Vagina (tissue), 2 donors: ENCODE data around the gene ASAP2. TPM values are rescaled to one million over a fixed set of nuclear protein-coding genes. Genes with fewer than 3 reads are reported as not detected.

Experiments
- DNase-seq, 2 donors: peaks; one replicate each; pipeline ENCODE4 v3.0.0-alpha.2; 2017; ENCODE audit errors: extremely low spot score in 2 of 2
- H3K27ac ChIP-seq: fragments of 200-600 bp; sonication (generic); one replicate; pipeline ENCODE4 v1.5.1; 2019
- H3K27me3 ChIP-seq: fragments of 200-600 bp; sonication (generic); one replicate; pipeline ENCODE4 v1.5.1; 2019
- H3K36me3 ChIP-seq, 2 donors: fragments of 200-600 bp; sonication (generic); one replicate each; pipeline ENCODE4 v1.5.1; 2017 to 2019
- H3K4me1 ChIP-seq: fragments of 200-600 bp; sonication (generic); one replicate; pipeline ENCODE4 v1.5.1; 2019
- H3K4me3 ChIP-seq, 2 donors: fragments of 200-600 bp; sonication (generic); 1 replicate in 1 of 2; 2 replicates in 1 of 2; pipeline ENCODE4 v1.5.1; 2016 to 2019
- H3K9me3 ChIP-seq: fragments of 200-600 bp; sonication (generic); one replicate; pipeline ENCODE4 v1.5.1; 2019
- POLR2A ChIP-seq, 2 donors: fragments of 450-650 bp; IDR thresholded peaks; one replicate each; pipeline ENCODE4 v1.6.1; 2017; ENCODE audit warnings: antibody characterized with exemption in 2 of 2, mild to moderate bottlenecking in 2 of 2, moderate library complexity in 2 of 2
- POLR2AphosphoS5 ChIP-seq, 2 donors: sonication (generic); formaldehyde crosslinking; IDR thresholded peaks; one replicate each; pipeline ENCODE4 v1.9.0; 2017; ENCODE audit warnings: antibody characterized with exemption in 2 of 2, mild to moderate bottlenecking in 2 of 2, low read depth in 1 of 2; ENCODE audit not compliant: insufficient read depth in 1 of 2
- intact Hi-C: fragments of 100-400 bp; cut with DNase I; formaldehyde crosslinking; loops from one replicate; pipeline ENCODE4 v1.15.1; 2023
- total RNA-seq: library from RNA; depleted of rRNA; stranded (reverse); fragments of >200 nt; gene quantifications from one replicate; pipeline ENCODE4 v1.2.3, GENCODE V29; 2016
- TF ChIP-seq, protein P1 (sequence below), 3 experiments: fragments of 450-650 bp in 2 of 3; fragments of 200-600 bp in 1 of 3; sonication (generic) in 1 of 3; IDR thresholded peaks; one replicate each; pipeline ENCODE4 v1.5.1; 2017 to 2019; ENCODE audit warnings: antibody characterized with exemption in 3 of 3, mild to moderate bottlenecking in 2 of 3, moderate library complexity in 2 of 3

ASAP2 gene
- total RNA-seq, 1 donor from 2014 or later, result 36.3 TPM

DNA sequence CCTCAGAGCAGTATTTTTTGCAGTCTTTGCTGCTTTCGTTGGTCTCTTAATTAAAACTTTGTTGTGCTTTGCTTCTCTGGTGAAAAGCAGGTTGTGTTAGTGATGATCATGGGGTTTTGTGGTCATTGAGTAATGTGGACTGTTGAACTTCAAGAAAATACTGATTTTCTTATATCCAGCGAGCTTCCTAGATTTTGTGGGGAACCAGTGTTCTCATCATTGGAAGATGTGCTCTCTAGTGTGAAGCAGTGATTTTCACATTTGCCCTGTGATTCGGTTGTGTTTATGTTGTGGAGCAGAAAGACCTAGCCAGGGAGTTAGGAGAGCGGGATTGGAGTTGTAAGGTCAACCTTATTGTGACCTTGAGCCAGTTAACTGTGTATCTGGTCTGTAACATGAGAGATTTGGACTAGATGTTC lies 12.4 kb downstream of the ASAP2 start:
- Histone ChIP-seq H3K27me3 (no peaks in the 10 kb centered on the region), H3K36me3 (no peaks in the 10 kb centered on the region), H3K4me1 (peaks cover 58% of the 10 kb centered on the region), H3K4me3 (no peak overlapping the region), H3K27ac (no peak overlapping the region), H3K9me3 (no peaks in the 10 kb centered on the region)
- intact Hi-C loops, result no loop called here
- DNase-seq, result peak in 1 of 2 donors; percentile 20
- no peak for TF ChIP-seq POLR2A (IDR thresholded peaks at IDR 0.05)
- TF ChIP-seq, protein P1, sequence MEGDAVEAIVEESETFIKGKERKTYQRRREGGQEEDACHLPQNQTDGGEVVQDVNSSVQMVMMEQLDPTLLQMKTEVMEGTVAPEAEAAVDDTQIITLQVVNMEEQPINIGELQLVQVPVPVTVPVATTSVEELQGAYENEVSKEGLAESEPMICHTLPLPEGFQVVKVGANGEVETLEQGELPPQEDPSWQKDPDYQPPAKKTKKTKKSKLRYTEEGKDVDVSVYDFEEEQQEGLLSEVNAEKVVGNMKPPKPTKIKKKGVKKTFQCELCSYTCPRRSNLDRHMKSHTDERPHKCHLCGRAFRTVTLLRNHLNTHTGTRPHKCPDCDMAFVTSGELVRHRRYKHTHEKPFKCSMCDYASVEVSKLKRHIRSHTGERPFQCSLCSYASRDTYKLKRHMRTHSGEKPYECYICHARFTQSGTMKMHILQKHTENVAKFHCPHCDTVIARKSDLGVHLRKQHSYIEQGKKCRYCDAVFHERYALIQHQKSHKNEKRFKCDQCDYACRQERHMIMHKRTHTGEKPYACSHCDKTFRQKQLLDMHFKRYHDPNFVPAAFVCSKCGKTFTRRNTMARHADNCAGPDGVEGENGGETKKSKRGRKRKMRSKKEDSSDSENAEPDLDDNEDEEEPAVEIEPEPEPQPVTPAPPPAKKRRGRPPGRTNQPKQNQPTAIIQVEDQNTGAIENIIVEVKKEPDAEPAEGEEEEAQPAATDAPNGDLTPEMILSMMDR (IDR thresholded peaks at IDR 0.05), result no peak
- no peak for TF ChIP-seq POLR2AphosphoS5 (IDR thresholded peaks at IDR 0.05; ENCODE audit: insufficient read depth in 1 of 2, low read depth in 1 of 2)

DNA sequence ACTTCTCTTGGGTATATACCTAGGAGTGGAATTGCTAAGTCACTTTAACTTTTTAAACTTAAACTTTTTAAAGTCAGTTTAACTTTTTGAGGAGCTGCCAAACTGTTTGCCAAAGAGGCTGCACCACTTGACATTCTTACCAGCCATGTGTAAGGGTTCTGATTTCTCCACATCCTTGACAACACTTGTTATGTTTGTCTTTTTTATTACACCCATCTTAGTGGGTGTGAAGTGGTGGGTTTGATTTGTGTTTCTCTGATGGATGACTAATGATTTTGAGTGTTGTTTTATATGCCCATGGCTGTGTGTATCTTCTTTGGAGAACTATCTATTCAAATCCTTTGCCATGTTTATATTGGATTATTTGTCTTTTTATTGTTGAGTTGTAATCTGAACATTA lies 13.6 kb downstream of the ASAP2 start:
- no peaks in the 10 kb centered on the region for H3K27me3 ChIP-seq
- H3K4me1 ChIP-seq, result peaks cover 69% of the 10 kb centered on the region
- H3K27ac ChIP-seq, result no peak overlapping the region
- TF ChIP-seq POLR2A (IDR thresholded peaks at IDR 0.05), result no peak
- no peak for TF ChIP-seq POLR2AphosphoS5 (IDR thresholded peaks at IDR 0.05; ENCODE audit: insufficient read depth in 1 of 2, low read depth in 1 of 2)
- TF ChIP-seq, protein P1 (IDR thresholded peaks at IDR 0.05), result no peak
- H3K36me3 ChIP-seq, result no peaks in the 10 kb centered on the region
- no peaks in the 10 kb centered on the region for H3K9me3 ChIP-seq
- DNase-seq, result no peak
- intact Hi-C loops, result no loop called here
- H3K4me3 ChIP-seq, result no peak overlapping the region

DNA sequence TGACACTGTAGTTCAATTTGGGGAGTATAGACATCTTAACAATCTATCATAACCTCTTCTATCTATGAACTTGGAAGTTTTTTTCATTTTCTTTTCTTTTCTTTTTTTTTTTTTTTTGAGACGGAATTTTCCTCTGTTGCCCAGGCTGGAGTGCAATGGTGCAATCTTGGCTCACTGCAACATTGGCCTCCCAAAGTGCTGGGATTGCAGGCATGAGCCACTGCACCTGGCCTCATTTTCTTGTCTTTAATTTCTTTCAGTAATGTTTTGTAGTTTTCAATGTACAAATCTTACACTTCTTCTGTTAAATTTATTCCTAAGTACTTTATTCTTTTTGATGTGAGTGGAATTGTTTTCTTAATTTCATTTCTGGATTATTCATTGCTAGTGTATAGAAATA lies 14.6 kb downstream of the ASAP2 start:
- TF ChIP-seq, protein P1 (IDR thresholded peaks at IDR 0.05), result no peak
- TF ChIP-seq POLR2A (IDR thresholded peaks at IDR 0.05) (no peak), POLR2AphosphoS5 (IDR thresholded peaks at IDR 0.05; ENCODE audit: insufficient read depth in 1 of 2, low read depth in 1 of 2) (no peak)
- H3K27me3 ChIP-seq, result no peaks in the 10 kb centered on the region
- H3K36me3 ChIP-seq, result no peaks in the 10 kb centered on the region
- H3K4me3 ChIP-seq, result no peak overlapping the region
- DNase-seq, result peak in 1 of 2 donors; percentile 74
- no peak overlapping the region for H3K27ac ChIP-seq
- H3K9me3 ChIP-seq, result no peaks in the 10 kb centered on the region
- H3K4me1 ChIP-seq, result peaks cover 79% of the 10 kb centered on the region
- intact Hi-C loops, result no loop called here

DNA sequence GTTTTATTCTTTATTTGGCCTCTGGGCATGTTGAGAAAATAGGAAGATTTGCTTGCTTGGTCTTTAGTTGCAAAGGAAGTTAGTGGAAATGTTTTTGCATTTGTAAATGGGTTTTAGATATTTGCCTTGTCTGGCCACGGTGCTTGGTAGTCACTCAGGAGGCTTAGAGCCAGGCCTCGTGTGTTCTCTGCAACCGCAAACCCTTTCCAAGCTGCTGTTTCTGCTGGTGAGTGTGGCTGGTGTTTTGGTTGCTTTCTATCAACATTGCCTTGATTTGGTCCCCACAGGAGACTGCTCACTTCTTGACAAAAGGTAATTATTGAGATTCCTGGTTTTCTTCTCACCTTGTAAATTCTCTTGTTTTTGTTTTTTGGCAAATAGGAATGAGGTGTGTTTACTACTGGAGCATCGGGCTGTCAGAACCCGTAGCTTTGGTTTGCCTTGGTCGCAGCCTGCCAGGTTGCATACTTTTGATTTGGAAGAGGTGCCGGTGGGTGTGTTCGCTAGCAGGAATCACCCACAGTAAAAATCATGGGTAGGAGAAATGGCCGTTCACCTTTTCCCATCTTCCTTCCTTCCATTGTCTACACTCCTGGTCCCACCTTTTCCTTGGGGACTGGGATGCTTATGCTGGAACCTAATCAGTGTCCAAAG lies 15.8 kb downstream of the ASAP2 start:
- peaks cover 85% of the 10 kb centered on the region for H3K4me1 ChIP-seq
- peak overlapping the region; percentile 56 for H3K27ac ChIP-seq

DNA sequence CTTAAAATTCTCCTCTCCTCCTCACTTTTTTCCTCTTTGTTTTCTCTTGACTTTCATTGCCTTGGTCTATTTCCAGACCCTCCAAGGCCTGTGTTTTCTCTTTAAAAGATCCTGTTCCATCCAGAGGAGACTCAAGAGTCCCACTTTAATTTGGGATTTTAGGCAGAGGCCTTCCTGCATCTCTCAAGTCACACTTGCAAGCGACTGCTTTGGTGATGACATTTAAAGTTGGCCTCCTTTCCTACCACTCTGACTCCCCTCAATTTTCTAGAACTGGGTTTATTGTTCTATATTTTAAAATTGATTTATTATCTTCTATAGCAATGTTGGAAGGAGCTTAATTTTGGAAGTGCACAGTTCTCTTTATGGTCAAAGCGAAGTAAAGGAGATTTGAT lies 16.3 kb downstream of the ASAP2 start:
- Histone ChIP-seq H3K4me1 (peaks cover 80% of the 10 kb centered on the region), H3K9me3 (no peaks in the 10 kb centered on the region), H3K27ac (peak overlapping the region; percentile 56), H3K36me3 (no peaks in the 10 kb centered on the region), H3K27me3 (no peaks in the 10 kb centered on the region), H3K4me3 (no peak overlapping the region)
- intact Hi-C loops, result no loop called here
- DNase-seq, result no peak
- TF ChIP-seq, protein P1 (IDR thresholded peaks at IDR 0.05), result no peak
- TF ChIP-seq POLR2AphosphoS5 (IDR thresholded peaks at IDR 0.05; ENCODE audit: insufficient read depth in 1 of 2, low read depth in 1 of 2) (no peak), POLR2A (IDR thresholded peaks at IDR 0.05) (no peak)

More for the DNA sequence above, 15.8 kb downstream of the ASAP2 start:
- H3K4me3 ChIP-seq, result no peak overlapping the region
- no peaks in the 10 kb centered on the region for H3K36me3 ChIP-seq
- DNase-seq, result peak; percentile 64 to 69
- H3K9me3 ChIP-seq, result no peaks in the 10 kb centered on the region
- no peaks in the 10 kb centered on the region for H3K27me3 ChIP-seq
- TF ChIP-seq, protein P1 (IDR thresholded peaks at IDR 0.05), result no peak
- no peak for TF ChIP-seq POLR2A (IDR thresholded peaks at IDR 0.05)
- TF ChIP-seq POLR2AphosphoS5 (IDR thresholded peaks at IDR 0.05; ENCODE audit: insufficient read depth in 1 of 2, low read depth in 1 of 2), result no peak
- intact Hi-C loops, result no loop called here
